ENCODE results near the gene AASDH.

The AASDH gene

GRCh38 chr4:56387023-56388001 is at the start of gene AASDH:
Gene AASDH, minus strand, starts transcription at chr4:56387491. Its CDS starts 3,192 bp downstream, at chr4:56384299.
- DNase-seq (ENCODE audit: low read depth in 1 of 2, low spot score in 1 of 2): peak; percentile 93 to 98

GRCh38 chr4:56435140-56435926 is 48.0 kb upstream of the AASDH start, which contains the start of gene PPAT:
Gene PPAT, minus strand, starts transcription at chr4:56435615. Its CDS starts 138 bp downstream, at chr4:56435477.
- DNase-seq (ENCODE audit: low read depth in 1 of 2, low spot score in 1 of 2): peak; percentile 97

DNA sequence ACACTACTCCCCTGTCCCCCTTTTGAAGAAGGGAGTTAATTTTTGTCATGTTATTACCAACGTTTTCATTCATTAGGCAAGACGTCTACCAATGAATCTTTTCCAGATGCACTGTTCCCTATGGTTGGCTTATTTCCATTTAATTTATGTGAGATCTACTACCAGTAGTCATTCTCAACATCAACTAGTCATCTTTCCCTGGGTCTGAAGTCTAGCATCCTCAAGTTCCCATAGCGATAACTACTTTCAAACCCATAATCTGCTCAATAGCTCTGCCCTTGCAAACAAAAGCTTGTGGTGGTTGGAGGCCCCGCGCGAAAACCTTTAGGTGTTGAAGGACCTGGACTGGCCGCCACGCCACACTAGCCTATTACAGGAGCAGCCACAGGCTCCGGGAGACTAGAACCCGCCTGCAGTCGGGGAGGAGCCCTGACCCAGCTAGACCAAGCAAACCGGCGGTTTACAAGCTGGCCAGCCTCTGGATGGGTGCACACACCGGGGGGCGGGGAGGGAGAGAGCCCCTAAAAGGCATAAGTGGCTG is 47.4 kb upstream of the AASDH start:
- DNase-seq (ENCODE audit: low read depth in 1 of 2, low spot score in 1 of 2): peak in 1 of 2 donors; percentile 25

DNA sequence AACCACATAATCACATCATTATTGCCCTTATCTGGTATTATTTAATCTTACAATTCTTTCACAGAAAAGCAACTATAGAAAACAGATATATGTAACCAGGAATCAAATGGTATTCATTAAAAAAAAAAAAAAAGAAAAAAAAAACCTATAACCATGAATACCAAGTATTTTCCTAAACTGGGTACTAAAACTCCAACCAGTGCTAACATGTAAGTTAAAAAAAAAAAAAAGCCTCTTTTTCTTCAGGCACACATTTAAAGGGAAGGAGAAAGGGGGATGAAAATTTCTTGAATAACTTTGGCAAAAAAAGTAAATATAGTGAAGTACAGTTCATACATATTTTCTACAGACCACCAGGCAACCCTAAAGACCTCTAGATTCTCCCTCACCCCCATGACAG is 46.0 kb upstream of the AASDH start:
- DNase-seq (ENCODE audit: low read depth in 1 of 2, low spot score in 1 of 2): no peak

- no peak for DNase-seq (ENCODE audit: low read depth in 1 of 2, low spot score in 1 of 2)
These were observed 42.9 kb upstream of the AASDH start for GRCh38 chr4:56430203-56430602.

- DNase-seq (ENCODE audit: low read depth in 1 of 2, low spot score in 1 of 2): no peak
These were observed 39.9 kb upstream of the AASDH start for GRCh38 chr4:56427179-56427578.

DNA sequence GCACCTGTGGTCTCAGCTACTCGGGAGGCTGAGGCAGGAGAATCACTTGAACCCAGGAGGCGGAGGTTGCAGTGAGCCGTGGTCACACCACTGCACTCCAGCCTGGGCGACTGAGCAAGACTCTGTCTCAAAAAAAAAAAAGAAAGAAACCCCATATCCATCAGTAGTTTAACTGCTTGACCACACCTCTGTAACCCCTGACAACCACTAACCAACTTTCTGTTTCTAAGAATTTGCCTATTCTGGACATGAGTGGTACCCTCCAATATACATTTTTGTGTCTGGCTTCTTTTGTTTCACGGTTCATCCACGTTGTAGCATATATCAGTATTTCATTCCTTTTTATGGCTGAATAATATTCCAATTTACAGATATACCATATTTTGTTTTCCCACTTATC is 39.0 kb upstream of the AASDH start:
- no peak for DNase-seq (ENCODE audit: low read depth in 1 of 2, low spot score in 1 of 2)

DNA sequence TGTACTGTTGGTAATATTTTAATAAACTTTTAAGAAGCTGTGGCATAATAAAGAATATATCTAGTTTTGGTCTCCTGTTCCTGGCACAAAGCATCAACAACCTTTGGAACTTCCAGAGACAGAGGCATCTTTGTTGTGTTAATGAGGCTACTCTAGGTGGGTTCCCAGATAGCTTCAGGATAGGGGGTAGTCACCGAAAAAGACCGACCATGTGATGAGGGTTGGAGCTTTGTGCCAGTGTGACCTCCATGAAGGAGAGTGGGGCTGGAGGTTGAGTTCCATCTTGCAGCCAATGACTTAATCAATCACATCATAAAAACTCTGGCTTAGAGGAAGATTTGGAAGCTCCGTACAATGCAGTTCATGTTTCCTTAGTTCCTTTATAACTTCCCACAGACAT is 38.2 kb upstream of the AASDH start:
- DNase-seq (ENCODE audit: low read depth in 1 of 2, low spot score in 1 of 2): no peak

DNA sequence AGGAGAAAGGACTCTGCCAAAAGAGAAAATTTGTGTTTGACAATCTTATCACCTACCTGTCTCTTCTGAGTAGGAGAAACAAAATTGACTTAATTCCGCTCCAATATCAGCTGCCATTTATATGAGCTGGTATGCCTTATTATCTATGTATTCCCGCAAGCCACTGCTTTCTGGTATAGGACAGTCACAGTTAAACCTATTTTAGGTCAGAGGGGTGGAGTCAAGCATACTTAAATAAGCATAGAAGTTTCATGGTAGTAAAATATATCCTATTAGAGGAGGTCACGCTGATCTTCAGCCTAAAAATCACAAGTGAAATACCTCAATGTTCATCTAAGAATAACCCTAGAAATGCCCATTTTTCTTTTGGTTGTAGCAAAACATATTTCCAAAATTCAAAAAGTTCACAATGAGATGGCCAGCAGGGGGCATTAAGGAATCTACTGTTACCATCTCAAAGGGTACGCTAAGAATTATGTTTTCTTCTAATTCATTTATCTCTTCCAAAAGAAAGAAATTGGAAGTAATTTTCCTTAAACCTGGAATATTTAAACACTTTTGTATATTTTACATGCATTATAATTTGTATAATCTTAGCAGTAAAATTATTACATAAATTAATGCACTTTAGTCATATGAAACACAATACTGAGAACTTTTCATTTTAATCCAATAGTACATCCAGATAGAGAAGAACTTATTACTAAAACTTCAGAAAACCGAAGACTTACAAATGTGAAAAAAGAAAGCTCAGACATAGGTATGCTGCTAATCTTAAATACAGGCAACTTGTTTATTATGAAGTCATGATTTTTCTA is 37.6 kb upstream of the AASDH start:
- no peak for DNase-seq (ENCODE audit: low read depth in 1 of 2, low spot score in 1 of 2)

- no peak for DNase-seq (ENCODE audit: low read depth in 1 of 2, low spot score in 1 of 2)
These were observed 36.9 kb upstream of the AASDH start for GRCh38 chr4:56424176-56424575.

DNA sequence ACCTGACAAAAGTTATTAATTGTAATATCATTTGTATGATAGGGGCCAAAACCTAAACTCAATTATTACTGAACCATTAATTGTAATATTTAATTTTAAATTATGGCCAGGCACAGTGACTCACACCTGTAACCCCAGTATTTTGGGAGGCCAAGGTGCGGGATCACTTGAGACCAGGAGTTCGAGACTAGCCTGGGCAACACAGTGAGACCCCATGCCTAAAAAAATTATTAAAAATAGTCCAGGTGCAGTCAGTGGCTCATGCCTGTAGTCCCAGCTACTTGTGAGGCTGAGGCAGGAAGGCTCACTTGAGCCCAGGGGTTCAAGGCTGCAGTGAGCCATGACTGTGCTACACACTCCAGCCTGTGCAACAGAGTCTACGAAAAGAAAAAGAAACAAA is 30.1 kb upstream of the AASDH start:
- no peak for DNase-seq (ENCODE audit: low read depth in 1 of 2, low spot score in 1 of 2)

- no peak for DNase-seq (ENCODE audit: low read depth in 1 of 2, low spot score in 1 of 2)
These were observed 29.1 kb upstream of the AASDH start for GRCh38 chr4:56416349-56416748.

- no peak for DNase-seq (ENCODE audit: low read depth in 1 of 2, low spot score in 1 of 2)
These were observed 26.9 kb upstream of the AASDH start for GRCh38 chr4:56414135-56414670.

GRCh38 chr4:56410247-56411062 is 23.2 kb upstream of the AASDH start:
- no peak for DNase-seq (ENCODE audit: low read depth in 1 of 2, low spot score in 1 of 2)

- no peak for DNase-seq (ENCODE audit: low read depth in 1 of 2, low spot score in 1 of 2)
These were observed 22.3 kb upstream of the AASDH start for GRCh38 chr4:56409511-56410090.

DNA sequence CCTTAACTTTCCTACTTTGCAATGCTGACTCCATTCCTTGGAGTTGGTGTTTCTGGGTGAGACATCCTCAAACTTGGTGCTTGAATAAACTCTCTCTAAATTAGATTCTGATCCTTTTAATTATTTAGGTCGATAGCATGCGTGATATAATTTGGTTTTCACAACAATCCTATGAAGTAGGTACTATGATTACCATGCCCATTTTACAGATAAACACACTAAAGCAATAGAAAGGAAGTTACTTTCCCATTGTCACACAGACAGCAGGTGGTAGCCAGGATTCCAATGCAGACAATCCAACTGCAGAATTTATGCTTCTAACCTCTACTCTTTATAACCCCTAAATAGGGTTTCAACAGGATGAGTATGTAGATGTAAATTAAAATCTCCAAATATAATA is 21.7 kb upstream of the AASDH start:
- DNase-seq (ENCODE audit: low read depth in 1 of 2, low spot score in 1 of 2): no peak

- no peak for DNase-seq (ENCODE audit: low read depth in 1 of 2, low spot score in 1 of 2)
These were observed 18.9 kb upstream of the AASDH start for GRCh38 chr4:56406151-56406550.

GRCh38 chr4:56405016-56405415 is 17.7 kb upstream of the AASDH start:
- DNase-seq (ENCODE audit: low read depth in 1 of 2, low spot score in 1 of 2): no peak

DNA sequence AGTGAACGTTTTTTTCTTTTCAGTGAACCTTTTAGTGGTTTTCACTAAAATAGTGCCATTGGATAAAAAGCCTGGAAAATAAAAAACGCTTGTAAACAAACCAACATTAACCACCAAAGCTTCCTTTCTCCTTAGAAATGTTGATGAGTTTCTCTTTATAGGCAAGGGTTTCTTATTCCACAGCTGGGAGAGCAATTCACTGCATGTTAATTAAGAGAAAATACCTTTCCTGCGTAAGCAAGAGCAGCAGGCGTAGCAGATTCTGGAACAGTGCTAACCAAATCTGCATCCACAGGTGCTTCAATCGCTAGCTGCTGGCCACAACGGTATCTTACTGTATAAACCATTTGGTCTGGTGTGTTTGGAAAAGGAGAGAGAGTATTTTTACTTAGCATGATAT is 13.3 kb upstream of the AASDH start:
- no peak for DNase-seq (ENCODE audit: low read depth in 1 of 2, low spot score in 1 of 2)

Measured in activated CD4-positive, alpha-beta T cell treated with anti-CD3 and anti-CD28 coated beads, Interleukin-2, amount 50 U/mL, for 24 hours (primary cell).